Dendritic cell treated with granulocyte-macrophage colony-stimulating factor and Interleukin-4, amounts not matched to agents 40 ng/mL and 50 ng/mL, for 4 days (primary cell): ENCODE measurements around the gene HOXB6.

Experiments
- H3K27ac Mint-ChIP-seq: one replicate; pipeline ENCODE4 v1.8.0; 2022; ENCODE audit warnings: mild to moderate bottlenecking, mixed read lengths
- H3K27me3 Mint-ChIP-seq: one replicate; pipeline ENCODE4 v1.8.0; 2022; ENCODE audit warnings: mild to moderate bottlenecking, mixed read lengths
- H3K36me3 Mint-ChIP-seq: one replicate; pipeline ENCODE4 v1.8.0; 2022; ENCODE audit warnings: low read depth, mixed read lengths
- H3K4me1 Mint-ChIP-seq: one replicate; pipeline ENCODE4 v1.8.0; 2022; ENCODE audit warnings: low read depth, mixed read lengths
- H3K4me3 Mint-ChIP-seq: one replicate; pipeline ENCODE4 v1.8.0; 2022; ENCODE audit warnings: mild to moderate bottlenecking, moderate library complexity, mixed read lengths
- H3K9me3 Mint-ChIP-seq: one replicate; pipeline ENCODE4 v1.8.0; 2022; ENCODE audit warnings: mixed read lengths
- intact Hi-C: fragments of 100-400 bp; cut with micrococcal nuclease; formaldehyde crosslinking; loops from one replicate; pipeline ENCODE4 v1.15.0; 2022

The HOXB6 gene

GRCh38 chr17:48601207-48601538 is 3.6 kb downstream of the HOXB6 start:
- intact Hi-C loops, result no loop called here
- Mint-ChIP-seq H3K27me3 (peaks cover 100% of the 10 kb centered on the region), H3K27ac (no peak overlapping the region), H3K4me1 (peaks cover 38% of the 10 kb centered on the region), H3K9me3 (no peaks in the 10 kb centered on the region), H3K4me3 (no peak overlapping the region), H3K36me3 (no peaks in the 10 kb centered on the region)

- intact Hi-C loops, result no loop called here
- Mint-ChIP-seq H3K4me1 (peaks cover 39% of the 10 kb centered on the region), H3K36me3 (no peaks in the 10 kb centered on the region), H3K4me3 (no peak overlapping the region), H3K27ac (no peak overlapping the region), H3K9me3 (no peaks in the 10 kb centered on the region), H3K27me3 (peaks cover 100% of the 10 kb centered on the region)
Measured at GRCh38 chr17:48600244-48601098, 4.3 kb downstream of the HOXB6 start.

GRCh38 chr17:48599354-48599753 is 5.4 kb downstream of the HOXB6 start:
- Mint-ChIP-seq H3K9me3 (no peaks in the 10 kb centered on the region), H3K27me3 (peaks cover 100% of the 10 kb centered on the region), H3K36me3 (no peaks in the 10 kb centered on the region), H3K4me1 (peaks cover 33% of the 10 kb centered on the region), H3K4me3 (no peak overlapping the region), H3K27ac (no peak overlapping the region)
- intact Hi-C loops, result no loop called here

DNA sequence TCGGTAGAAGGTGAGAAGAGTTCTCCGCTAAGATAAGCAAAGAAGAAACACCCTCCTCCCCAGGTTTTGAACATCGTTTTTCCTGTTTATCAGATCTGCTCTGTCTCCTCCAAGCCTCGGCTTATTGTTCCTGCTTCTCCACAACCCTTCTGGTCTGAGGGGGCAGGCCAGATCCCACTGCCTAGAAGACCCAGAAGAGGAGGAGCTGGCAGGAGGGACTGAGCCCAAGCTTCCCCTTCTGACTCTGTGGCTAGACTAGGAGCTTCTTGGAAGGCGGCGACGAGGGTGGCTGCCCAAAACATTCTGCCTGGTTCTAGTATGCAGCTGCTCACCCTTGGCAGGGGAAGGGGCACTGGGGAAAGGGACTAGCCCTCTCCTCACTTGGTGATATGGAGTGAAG is 6.0 kb downstream of the HOXB6 start:
- H3K9me3 Mint-ChIP-seq, result no peaks in the 10 kb centered on the region
- H3K27me3 Mint-ChIP-seq, result peaks cover 100% of the 10 kb centered on the region
- H3K36me3 Mint-ChIP-seq, result no peaks in the 10 kb centered on the region
- no peak overlapping the region for H3K4me3 Mint-ChIP-seq
- H3K4me1 Mint-ChIP-seq, result peaks cover 32% of the 10 kb centered on the region
- no peak overlapping the region for H3K27ac Mint-ChIP-seq
- intact Hi-C loops, result no loop called here

DNA sequence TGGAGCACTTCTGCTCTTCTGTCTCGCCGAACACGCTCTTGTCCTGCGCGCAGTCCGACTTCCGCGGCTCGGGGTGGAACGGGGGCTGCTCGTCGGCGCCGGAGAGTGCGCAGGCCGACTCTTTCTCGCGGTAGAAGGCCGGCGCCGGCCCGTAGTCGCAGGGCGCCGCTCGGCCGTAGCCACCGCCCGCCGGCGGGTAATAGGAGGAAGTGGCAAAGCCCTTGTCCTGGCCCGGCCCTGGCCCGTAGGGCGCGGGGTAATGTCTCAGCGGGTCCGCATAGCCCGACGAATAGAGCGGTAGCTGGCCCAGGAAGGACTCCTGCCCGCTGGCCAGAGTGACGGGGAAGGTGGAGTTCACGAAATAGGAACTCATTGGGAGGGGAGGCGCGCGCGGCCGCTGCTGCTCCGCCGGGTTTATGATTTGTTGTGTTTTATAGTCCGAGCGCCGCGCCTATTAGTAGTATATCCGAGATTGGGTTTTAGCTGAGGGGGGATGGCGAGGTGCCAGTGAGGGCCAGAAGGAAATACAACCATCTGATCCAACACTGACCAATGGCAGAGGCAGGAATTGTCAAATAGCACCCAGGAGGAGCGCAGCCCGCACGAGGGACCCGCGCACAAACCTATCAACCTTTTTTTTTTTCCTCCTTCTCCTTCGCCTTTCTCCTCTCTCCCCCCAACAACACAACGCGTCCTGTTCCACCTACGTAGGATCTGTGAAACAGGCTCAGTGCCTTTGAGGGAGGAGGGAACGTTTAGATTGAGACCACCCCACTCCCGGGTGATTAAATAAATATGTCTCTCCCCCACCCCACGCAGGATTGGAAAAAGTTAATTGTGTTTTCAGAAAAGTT is 6.8 kb downstream of the HOXB6 start:
- Mint-ChIP-seq H3K36me3 (no peaks in the 10 kb centered on the region), H3K4me1 (peaks cover 39% of the 10 kb centered on the region), H3K9me3 (no peaks in the 10 kb centered on the region), H3K4me3 (peak overlapping the region; percentile 69), H3K27me3 (peaks cover 100% of the 10 kb centered on the region), H3K27ac (peak overlapping the region; percentile 37)
- intact Hi-C loops, result no loop called here

DNA sequence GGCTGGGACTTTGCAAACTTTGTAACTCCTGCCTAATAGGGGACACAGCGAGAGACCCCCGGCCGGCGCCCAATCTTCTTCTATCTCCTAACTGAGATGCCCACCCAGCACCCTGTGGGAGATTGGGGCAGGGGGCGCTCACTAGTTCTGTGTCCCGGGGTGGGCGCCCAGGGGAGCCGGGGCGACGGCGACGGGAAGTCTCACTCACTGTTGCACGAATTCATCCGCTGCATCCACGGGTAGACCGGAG is 7.3 kb downstream of the HOXB6 start:
- no peaks in the 10 kb centered on the region for H3K36me3 Mint-ChIP-seq
- H3K9me3 Mint-ChIP-seq, result no peaks in the 10 kb centered on the region
- intact Hi-C loops, result no loop called here
- peak overlapping the region; percentile 37 for H3K27ac Mint-ChIP-seq
- H3K4me1 Mint-ChIP-seq, result peaks cover 45% of the 10 kb centered on the region
- H3K4me3 Mint-ChIP-seq, result peak overlapping the region; percentile 69
- H3K27me3 Mint-ChIP-seq, result peaks cover 100% of the 10 kb centered on the region

DNA sequence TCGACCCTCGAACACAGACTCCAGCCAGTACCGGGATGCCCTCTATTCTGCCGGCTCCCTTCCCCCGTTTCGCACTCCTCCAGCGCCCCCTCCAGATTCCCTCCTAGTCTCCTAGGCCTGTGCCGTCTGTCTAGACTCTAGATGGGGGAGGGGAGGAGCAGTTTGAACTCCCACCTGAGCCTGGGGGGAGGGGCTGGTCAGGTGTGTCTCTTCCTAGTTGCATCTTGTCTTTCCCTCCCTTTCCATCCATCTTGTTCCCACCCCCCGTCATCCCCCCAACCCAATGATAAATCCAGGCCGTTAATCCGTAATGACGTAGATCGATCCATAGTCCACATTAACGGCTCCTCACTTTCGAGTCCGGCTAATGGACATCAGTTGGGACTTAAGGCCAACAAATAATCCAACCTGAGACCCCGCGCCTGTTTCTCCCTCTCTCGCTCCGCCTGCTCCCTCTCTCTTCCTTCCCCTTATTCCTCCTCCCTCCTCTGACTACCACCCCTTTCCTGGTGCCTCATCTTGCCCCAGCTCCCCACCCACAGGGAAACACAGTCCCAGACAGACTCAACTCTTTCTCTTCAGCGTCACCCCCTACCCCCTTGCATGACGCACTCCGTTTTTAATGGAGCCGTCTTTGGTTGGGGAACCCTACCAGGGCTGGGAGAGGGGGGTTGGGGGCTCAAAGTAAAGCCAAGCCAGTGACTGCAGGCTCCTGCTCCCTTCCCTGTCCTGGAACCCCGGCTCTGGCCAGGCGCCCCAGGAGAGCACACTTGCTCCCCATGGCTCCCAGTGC is 7.9 kb downstream of the HOXB6 start:
- H3K4me3 Mint-ChIP-seq, result peak overlapping the region; percentile 69
- H3K27ac Mint-ChIP-seq, result peak overlapping the region; percentile 37
- H3K27me3 Mint-ChIP-seq, result peaks cover 100% of the 10 kb centered on the region
- no peaks in the 10 kb centered on the region for H3K9me3 Mint-ChIP-seq
- H3K4me1 Mint-ChIP-seq, result peaks cover 50% of the 10 kb centered on the region
- intact Hi-C loops, result no loop called here
- H3K36me3 Mint-ChIP-seq, result no peaks in the 10 kb centered on the region

- Mint-ChIP-seq H3K27me3 (peaks cover 100% of the 10 kb centered on the region), H3K27ac (no peak overlapping the region), H3K36me3 (no peaks in the 10 kb centered on the region), H3K9me3 (no peaks in the 10 kb centered on the region), H3K4me3 (peak overlapping the region; percentile 15), H3K4me1 (peaks cover 51% of the 10 kb centered on the region)
- intact Hi-C loops, result no loop called here
Measured at GRCh38 chr17:48596000-48596734, 8.6 kb downstream of the HOXB6 start.

- Mint-ChIP-seq H3K9me3 (no peaks in the 10 kb centered on the region), H3K36me3 (no peaks in the 10 kb centered on the region), H3K4me3 (no peak overlapping the region), H3K27ac (no peak overlapping the region), H3K4me1 (peaks cover 51% of the 10 kb centered on the region), H3K27me3 (peaks cover 100% of the 10 kb centered on the region)
- intact Hi-C loops, result no loop called here
Measured at GRCh38 chr17:48595278-48595999, 9.3 kb downstream of the HOXB6 start.

DNA sequence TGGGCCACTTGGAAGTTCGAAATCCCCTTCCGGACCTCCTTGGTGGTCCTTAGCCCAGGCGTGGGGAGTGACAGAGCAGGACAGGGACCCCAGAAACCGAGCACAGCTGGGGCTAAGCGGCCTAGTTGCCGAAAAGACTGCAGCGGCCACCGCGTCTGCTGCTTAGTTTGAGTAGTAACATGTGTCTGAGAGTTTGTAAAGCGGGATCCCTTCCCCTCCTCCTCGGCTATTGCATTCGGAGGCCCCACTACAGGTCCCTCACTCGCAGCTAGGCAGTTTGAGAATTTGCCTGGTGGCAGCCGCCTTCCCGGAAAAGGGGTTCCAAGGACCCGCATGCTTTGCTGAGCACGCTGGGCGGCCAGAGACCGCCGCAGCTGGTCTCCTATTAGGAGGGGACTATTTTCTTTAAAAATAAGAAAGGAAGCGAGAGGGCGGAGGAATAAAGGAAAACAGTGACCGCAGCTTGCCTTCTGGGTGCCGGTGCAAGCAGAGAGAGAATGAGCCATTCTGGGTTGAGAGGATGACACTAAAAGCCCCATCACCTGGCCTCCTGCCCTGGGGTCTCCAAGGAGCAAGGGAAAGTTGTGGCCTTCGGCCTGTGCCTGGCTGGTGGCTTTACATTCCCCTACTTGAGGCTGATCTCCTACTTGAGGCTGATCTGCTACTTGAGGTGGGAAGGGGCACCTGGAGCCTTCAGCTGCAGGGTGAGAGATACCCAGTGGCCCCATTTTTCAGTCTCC is 10.1 kb downstream of the HOXB6 start:
- Mint-ChIP-seq H3K27ac (no peak overlapping the region), H3K4me1 (peaks cover 59% of the 10 kb centered on the region), H3K9me3 (no peaks in the 10 kb centered on the region), H3K27me3 (peaks cover 100% of the 10 kb centered on the region), H3K4me3 (no peak overlapping the region), H3K36me3 (no peaks in the 10 kb centered on the region)
- intact Hi-C loops, result loop anchor here (5.0 kb wide), 1 partner anchor 257 kb away; no protein-coding TSS in a partner anchor

GRCh38 chr17:48593840-48594537 is 10.8 kb downstream of the HOXB6 start:
- Mint-ChIP-seq H3K4me3 (no peak overlapping the region), H3K27me3 (peaks cover 100% of the 10 kb centered on the region), H3K9me3 (no peaks in the 10 kb centered on the region), H3K4me1 (peaks cover 61% of the 10 kb centered on the region), H3K27ac (no peak overlapping the region), H3K36me3 (no peaks in the 10 kb centered on the region)
- intact Hi-C loops, result loop anchor here (2.0 to 5.0 kb wide), 2 partner anchors 241 to 257 kb away; no protein-coding TSS in a partner anchor
